Measurements from ENCODE around the gene THAP12.

GRCh38 chr11:76330651-76331050, 50.3 kb downstream of the THAP12 start:
- TF ChIP-seq POLR2A (IDR thresholded peaks at IDR 0.05) (no peak), CTCF (IDR thresholded peaks at IDR 0.05) (no peak)

All from lower leg skin (tissue), 3 donors.